ENCODE measurements around the gene S100A6. TPM values are rescaled to one million over a fixed set of nuclear protein-coding genes. Genes with fewer than 3 reads are reported as not detected.

S100A6 gene
- total and polyA plus RNA-seq, 12 donors: 237 to 2,261 (median 309) TPM

DNA sequence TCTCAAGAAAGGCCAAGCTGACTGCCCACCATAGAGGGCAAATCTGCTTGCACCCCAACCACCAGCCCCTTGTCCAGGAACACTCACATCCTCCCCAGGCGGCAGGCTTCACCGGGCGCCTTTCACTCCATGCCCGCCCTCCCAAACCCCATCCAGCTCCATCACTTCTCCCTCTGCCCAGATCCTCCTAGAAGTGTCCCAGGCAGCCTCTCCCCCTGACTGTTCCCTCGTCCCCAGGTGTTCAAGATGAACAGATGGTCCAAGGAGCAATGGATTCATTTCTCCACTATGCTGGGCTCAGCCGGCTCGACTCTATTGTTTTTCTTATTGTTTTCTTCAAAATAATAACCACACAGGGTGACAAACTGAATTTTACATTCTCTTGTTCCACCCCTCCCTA is 22.1 kb downstream of the S100A6 start:
- ATAC-seq (no peak), DNase-seq (no peak)
- intact Hi-C loops (cut with DNase I): loop anchor here in 7 of 10 donors (2.0 to 10.0 kb wide), 8 partner anchors 51 to 259 kb away; partner anchors contain the start of genes S100A14 (in 3 of the 7), S100A2 (in 2 of the 7) and NPR1 (in 1 of the 7)
- H3K36me3 ChIP-seq: no peaks in the 10 kb centered on the region
- H3K27ac ChIP-seq: no peak overlapping the region
- no peak overlapping the region for H3K4me3 ChIP-seq
- H3K9me3 ChIP-seq: no peaks in the 10 kb centered on the region
- no peaks in the 10 kb centered on the region for H3K27me3 ChIP-seq
- peaks cover 0 to 34% (median 6%) of the 10 kb centered on the region in 9 donors for H3K4me1 ChIP-seq
- TF ChIP-seq, protein P1, sequence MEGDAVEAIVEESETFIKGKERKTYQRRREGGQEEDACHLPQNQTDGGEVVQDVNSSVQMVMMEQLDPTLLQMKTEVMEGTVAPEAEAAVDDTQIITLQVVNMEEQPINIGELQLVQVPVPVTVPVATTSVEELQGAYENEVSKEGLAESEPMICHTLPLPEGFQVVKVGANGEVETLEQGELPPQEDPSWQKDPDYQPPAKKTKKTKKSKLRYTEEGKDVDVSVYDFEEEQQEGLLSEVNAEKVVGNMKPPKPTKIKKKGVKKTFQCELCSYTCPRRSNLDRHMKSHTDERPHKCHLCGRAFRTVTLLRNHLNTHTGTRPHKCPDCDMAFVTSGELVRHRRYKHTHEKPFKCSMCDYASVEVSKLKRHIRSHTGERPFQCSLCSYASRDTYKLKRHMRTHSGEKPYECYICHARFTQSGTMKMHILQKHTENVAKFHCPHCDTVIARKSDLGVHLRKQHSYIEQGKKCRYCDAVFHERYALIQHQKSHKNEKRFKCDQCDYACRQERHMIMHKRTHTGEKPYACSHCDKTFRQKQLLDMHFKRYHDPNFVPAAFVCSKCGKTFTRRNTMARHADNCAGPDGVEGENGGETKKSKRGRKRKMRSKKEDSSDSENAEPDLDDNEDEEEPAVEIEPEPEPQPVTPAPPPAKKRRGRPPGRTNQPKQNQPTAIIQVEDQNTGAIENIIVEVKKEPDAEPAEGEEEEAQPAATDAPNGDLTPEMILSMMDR (IDR thresholded peaks at IDR 0.05): peak in 1 of 9 donors; percentile 0
- WGBS, 2 donors: 96% methylated on average over 7 of the region's 7 CpGs

DNA sequence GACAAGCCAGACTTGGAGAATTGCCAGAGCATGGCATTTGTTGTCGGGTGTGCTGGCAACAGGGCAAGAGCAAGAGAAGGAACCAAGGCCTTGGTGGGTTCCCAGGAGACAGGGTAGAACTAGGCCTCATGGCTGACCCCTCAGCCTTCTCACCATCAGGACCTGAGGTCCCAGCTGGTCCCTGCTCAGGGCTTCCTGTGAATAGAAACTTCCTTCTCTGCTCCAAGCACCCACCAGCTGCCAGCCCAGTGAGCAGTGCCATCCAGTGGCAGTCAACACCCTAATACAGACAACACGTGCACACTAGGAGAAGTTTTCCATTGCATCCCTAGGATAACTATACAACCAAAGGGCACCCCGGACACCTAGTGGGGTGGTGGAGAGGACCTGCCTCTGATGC is 22.8 kb downstream of the S100A6 start:
- no peak overlapping the region for H3K27ac ChIP-seq
- no peaks in the 10 kb centered on the region for H3K9me3 ChIP-seq
- TF ChIP-seq, protein P1 (IDR thresholded peaks at IDR 0.05): peak in 5 of 9 donors; percentile 5 to 36 (median 19)
- intact Hi-C loops (cut with DNase I): loop anchor here in 7 of 10 donors (2.0 to 10.0 kb wide), 8 partner anchors 52 to 259 kb away; partner anchors contain the start of genes S100A14 (in 3 of the 7), S100A2 (in 2 of the 7) and NPR1 (in 1 of the 7)
- ATAC-seq: peak in 3 of 8 donors; percentile 28 to 37 (median 36)
- peaks cover 0 to 28% (median 6%) of the 10 kb centered on the region in 9 donors for H3K4me1 ChIP-seq
- no peak overlapping the region for H3K4me3 ChIP-seq
- 53 to 75% methylated on average over 3 of the region's 3 CpGs for WGBS, 2 donors
- no peaks in the 10 kb centered on the region for H3K27me3 ChIP-seq
- no peak for DNase-seq
- no peaks in the 10 kb centered on the region for H3K36me3 ChIP-seq

DNA sequence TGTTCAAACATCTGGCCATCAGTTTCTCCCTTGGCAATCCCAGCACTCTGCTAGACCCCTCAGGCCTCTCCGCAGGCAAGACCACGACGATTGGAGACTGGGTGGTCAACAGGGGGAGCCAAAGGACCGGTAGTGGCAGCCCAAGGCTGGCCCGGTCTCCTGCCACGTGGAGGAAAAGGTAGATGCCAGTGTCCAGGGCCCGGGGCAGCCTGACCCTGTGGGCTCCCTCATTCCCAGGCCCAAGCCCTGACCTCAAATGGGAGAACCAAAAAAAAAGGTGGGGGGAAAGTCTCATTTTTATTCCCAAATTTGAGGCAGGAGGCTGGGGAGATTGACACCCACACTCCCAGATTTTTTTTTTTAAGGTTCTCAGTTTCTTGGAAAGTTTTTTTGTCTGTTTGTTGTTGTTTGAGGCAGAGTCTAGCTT is 24.8 kb downstream of the S100A6 start:
- H3K27ac ChIP-seq: no peak overlapping the region

DNA sequence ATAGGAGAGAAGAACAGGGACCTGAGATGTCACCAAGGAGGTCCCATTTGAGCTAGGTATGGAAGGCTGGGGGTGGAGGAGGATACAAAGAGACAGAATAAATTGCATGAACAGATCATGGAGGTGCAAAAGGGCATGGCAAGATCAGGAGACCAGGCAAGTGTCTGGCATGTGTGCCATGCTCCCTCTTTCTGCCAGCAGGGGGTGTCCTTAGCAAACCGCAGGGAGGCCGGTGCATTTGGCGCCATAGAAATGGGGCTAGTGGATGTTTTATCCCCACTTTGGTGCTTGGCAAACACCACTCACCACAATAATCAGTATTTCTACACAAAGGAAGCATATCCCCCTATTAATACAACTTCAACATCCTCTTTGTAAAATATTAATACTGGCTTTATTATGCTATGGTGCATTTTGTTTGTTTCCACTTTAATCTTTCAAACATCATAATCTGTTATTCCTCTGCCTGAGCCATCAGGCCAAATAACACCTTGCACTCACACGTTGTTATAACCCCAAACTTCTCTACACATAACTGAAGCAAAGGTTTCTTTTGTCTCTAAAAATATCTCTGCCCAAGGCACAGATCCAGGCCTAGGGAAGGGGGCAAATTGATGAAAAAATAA is 25.9 kb downstream of the S100A6 start:
- peaks cover 13 to 34% (median 21%) of the 10 kb centered on the region in 9 donors for H3K4me1 ChIP-seq
- ATAC-seq (no peak), DNase-seq (peak in 1 of 2 donors; percentile 30)
- H3K27me3 ChIP-seq: no peaks in the 10 kb centered on the region
- H3K9me3 ChIP-seq: no peaks in the 10 kb centered on the region
- TF ChIP-seq, protein P1 (IDR thresholded peaks at IDR 0.05): peak; percentile 12 to 70 (median 51)
- no peaks in the 10 kb centered on the region for H3K36me3 ChIP-seq
- no peak overlapping the region for H3K4me3 ChIP-seq
- H3K27ac ChIP-seq: no peak overlapping the region
- intact Hi-C loops (cut with DNase I): loop anchor here in 9 of 10 donors (1.0 to 10.0 kb wide), 10 partner anchors 55 to 477 kb away; partner anchors contain the start of genes S100A14 (in 3 of the 9), RAB13 (in 2 of the 9), S100A2 (in 2 of the 9) and NPR1 (in 1 of the 9)
- 70 to 80% methylated on average over 4 of the region's 4 CpGs for WGBS, 2 donors

More for the DNA sequence above, 24.8 kb downstream of the S100A6 start:
- ATAC-seq: peak; percentile 41 to 73 (median 64)
- peak; percentile 80 to 85 for DNase-seq
- Histone ChIP-seq H3K36me3 (no peaks in the 10 kb centered on the region), H3K4me1 (peaks cover 9 to 38% (median 21%) of the 10 kb centered on the region in 9 donors), H3K4me3 (no peak overlapping the region), H3K9me3 (no peaks in the 10 kb centered on the region), H3K27me3 (no peaks in the 10 kb centered on the region)
- TF ChIP-seq, protein P1 (IDR thresholded peaks at IDR 0.05): peak; percentile 82 to 99 (median 95)
- WGBS, 2 donors: 1% methylated on average over 7 of the region's 7 CpGs
- intact Hi-C loops (cut with DNase I): loop anchor here (1.0 to 10.0 kb wide), 10 partner anchors 54 to 261 kb away; partner anchors contain the start of genes S100A14 (in 3 of the 10), S100A2 (in 2 of the 10) and NPR1 (in 1 of the 10)

Data from heart right ventricle (tissue), 16 donors.